DOHH2 (cell line): Measurements from ENCODE around the gene PHYH.

Experiments used
- EZH2phosphoT487 ChIP-seq: fragments of 200-600 bp; sonication (generic); IDR thresholded peaks from 2 replicates; pipeline ENCODE4 v1.6.1; 2017; ENCODE audit warnings: borderline replicate concordance, mild to moderate bottlenecking, antibody characterized with exemption, low read length, moderate library complexity, mixed read lengths
- TF ChIP-seq, protein P1 (sequence below): fragments of 200-600 bp; sonication (generic); IDR thresholded peaks from one replicate; pipeline ENCODE4 v1.5.1; 2014; ENCODE audit warnings: antibody characterized with exemption, mild to moderate bottlenecking, low read depth, low read length; ENCODE audit not compliant: poor library complexity, severe bottlenecking

GRCh38 chr10:13347500-13348156, 47.8 kb upstream of the PHYH start:
- TF ChIP-seq, protein P1, sequence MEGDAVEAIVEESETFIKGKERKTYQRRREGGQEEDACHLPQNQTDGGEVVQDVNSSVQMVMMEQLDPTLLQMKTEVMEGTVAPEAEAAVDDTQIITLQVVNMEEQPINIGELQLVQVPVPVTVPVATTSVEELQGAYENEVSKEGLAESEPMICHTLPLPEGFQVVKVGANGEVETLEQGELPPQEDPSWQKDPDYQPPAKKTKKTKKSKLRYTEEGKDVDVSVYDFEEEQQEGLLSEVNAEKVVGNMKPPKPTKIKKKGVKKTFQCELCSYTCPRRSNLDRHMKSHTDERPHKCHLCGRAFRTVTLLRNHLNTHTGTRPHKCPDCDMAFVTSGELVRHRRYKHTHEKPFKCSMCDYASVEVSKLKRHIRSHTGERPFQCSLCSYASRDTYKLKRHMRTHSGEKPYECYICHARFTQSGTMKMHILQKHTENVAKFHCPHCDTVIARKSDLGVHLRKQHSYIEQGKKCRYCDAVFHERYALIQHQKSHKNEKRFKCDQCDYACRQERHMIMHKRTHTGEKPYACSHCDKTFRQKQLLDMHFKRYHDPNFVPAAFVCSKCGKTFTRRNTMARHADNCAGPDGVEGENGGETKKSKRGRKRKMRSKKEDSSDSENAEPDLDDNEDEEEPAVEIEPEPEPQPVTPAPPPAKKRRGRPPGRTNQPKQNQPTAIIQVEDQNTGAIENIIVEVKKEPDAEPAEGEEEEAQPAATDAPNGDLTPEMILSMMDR = no peak
- TF ChIP-seq EZH2phosphoT487 = no peak
